Measurements from ENCODE around the gene LCOR.
"Not testable (repeated sequence)": the region's sequence is repeated elsewhere in the genome, so short reads cannot be mapped to it uniquely, and the experiment has no call there.

The LCOR gene

GRCh38 chr10:97023401-97024167 lies 191.5 kb downstream of the LCOR start:
- Mint-ChIP-seq H3K4me1 (no peaks in the 10 kb centered on the region), H3K36me3 (ENCODE audit: low read depth) (no peaks in the 10 kb centered on the region), H3K9me3 (no peaks in the 10 kb centered on the region), H3K4me3 (peak overlapping the region; percentile 8), H3K27ac (no peak overlapping the region), H3K27me3 (no peaks in the 10 kb centered on the region)
- no peak for DNase-seq
- ATAC-seq, result no peak

- ATAC-seq (no peak), DNase-seq (no peak)
- no peaks in the 10 kb centered on the region for H3K36me3 Mint-ChIP-seq (ENCODE audit: low read depth)
- H3K27me3 Mint-ChIP-seq, result no peaks in the 10 kb centered on the region
- H3K9me3 Mint-ChIP-seq, result no peaks in the 10 kb centered on the region
- H3K27ac Mint-ChIP-seq, result no peak overlapping the region
- no peak overlapping the region for H3K4me3 Mint-ChIP-seq
- no peaks in the 10 kb centered on the region for H3K4me1 Mint-ChIP-seq
Observed at GRCh38 chr10:97024168-97025073, 192.3 kb downstream of the LCOR start.

GRCh38 chr10:97025613-97026242 lies 193.6 kb downstream of the LCOR start:
- no peaks in the 10 kb centered on the region for H3K36me3 Mint-ChIP-seq (ENCODE audit: low read depth)
- no peaks in the 10 kb centered on the region for H3K9me3 Mint-ChIP-seq
- peaks cover 3% of the 10 kb centered on the region for H3K27me3 Mint-ChIP-seq
- no peaks in the 10 kb centered on the region for H3K4me1 Mint-ChIP-seq
- DNase-seq (peak; percentile 64), ATAC-seq (peak; percentile 72)
- no peak overlapping the region for H3K27ac Mint-ChIP-seq
- H3K4me3 Mint-ChIP-seq, result no peak overlapping the region

GRCh38 chr10:97028126-97028831 lies 196.2 kb downstream of the LCOR start:
- H3K4me3 Mint-ChIP-seq, result no peak overlapping the region
- H3K9me3 Mint-ChIP-seq, result no peaks in the 10 kb centered on the region
- DNase-seq, result no peak
- no peaks in the 10 kb centered on the region for H3K4me1 Mint-ChIP-seq
- ATAC-seq, result no peak
- H3K27me3 Mint-ChIP-seq, result peaks cover 3% of the 10 kb centered on the region
- H3K27ac Mint-ChIP-seq, result no peak overlapping the region
- H3K36me3 Mint-ChIP-seq (ENCODE audit: low read depth), result no peaks in the 10 kb centered on the region

- DNase-seq (no peak), ATAC-seq (no peak)
- Mint-ChIP-seq H3K4me1 (no peaks in the 10 kb centered on the region), H3K27ac (no peak overlapping the region), H3K36me3 (ENCODE audit: low read depth) (no peaks in the 10 kb centered on the region), H3K4me3 (no peak overlapping the region), H3K9me3 (no peaks in the 10 kb centered on the region), H3K27me3 (peaks cover 3% of the 10 kb centered on the region)
Observed at GRCh38 chr10:97028832-97029178, 196.7 kb downstream of the LCOR start.

GRCh38 chr10:97029271-97029670 lies 197.2 kb downstream of the LCOR start:
- Mint-ChIP-seq H3K36me3 (ENCODE audit: low read depth) (no peaks in the 10 kb centered on the region), H3K4me3 (no peak overlapping the region), H3K4me1 (no peaks in the 10 kb centered on the region), H3K27me3 (peaks cover 3% of the 10 kb centered on the region), H3K27ac (no peak overlapping the region), H3K9me3 (no peaks in the 10 kb centered on the region)
- DNase-seq (no peak), ATAC-seq (no peak)

GRCh38 chr10:97030894-97031293 lies 198.8 kb downstream of the LCOR start:
- Mint-ChIP-seq H3K27me3 (peaks cover 5% of the 10 kb centered on the region), H3K9me3 (no peaks in the 10 kb centered on the region), H3K27ac (no peak overlapping the region), H3K36me3 (ENCODE audit: low read depth) (no peaks in the 10 kb centered on the region), H3K4me3 (no peak overlapping the region), H3K4me1 (no peaks in the 10 kb centered on the region)
- DNase-seq (no peak), ATAC-seq (no peak)

GRCh38 chr10:97031459-97031858 lies 199.4 kb downstream of the LCOR start:
- H3K9me3 Mint-ChIP-seq, result no peaks in the 10 kb centered on the region
- ATAC-seq, result no peak
- H3K36me3 Mint-ChIP-seq (ENCODE audit: low read depth), result no peaks in the 10 kb centered on the region
- H3K27me3 Mint-ChIP-seq, result peaks cover 5% of the 10 kb centered on the region
- no peak overlapping the region for H3K4me3 Mint-ChIP-seq
- DNase-seq, result no peak
- no peak overlapping the region for H3K27ac Mint-ChIP-seq
- no peaks in the 10 kb centered on the region for H3K4me1 Mint-ChIP-seq

- H3K36me3 Mint-ChIP-seq (ENCODE audit: low read depth), result no peaks in the 10 kb centered on the region
- H3K4me3 Mint-ChIP-seq, result no peak overlapping the region
- no peaks in the 10 kb centered on the region for H3K4me1 Mint-ChIP-seq
- H3K27me3 Mint-ChIP-seq, result peaks cover 8% of the 10 kb centered on the region
- ATAC-seq (no peak), DNase-seq (no peak)
- no peaks in the 10 kb centered on the region for H3K9me3 Mint-ChIP-seq
- H3K27ac Mint-ChIP-seq, result no peak overlapping the region
Observed at GRCh38 chr10:97032624-97033023, 200.5 kb downstream of the LCOR start.

- not testable (repeated sequence) for ATAC-seq; H3K27ac Mint-ChIP-seq; H3K4me3 Mint-ChIP-seq; H3K4me1 Mint-ChIP-seq; DNase-seq; H3K36me3 Mint-ChIP-seq (ENCODE audit: low read depth); H3K9me3 Mint-ChIP-seq
- peaks cover 12% of the 10 kb centered on the region for H3K27me3 Mint-ChIP-seq
Observed at GRCh38 chr10:97033841-97034240, 201.7 kb downstream of the LCOR start.

GRCh38 chr10:97034301-97034700 lies 202.2 kb downstream of the LCOR start:
- Mint-ChIP-seq H3K4me3 (no peak overlapping the region), H3K9me3 (no peaks in the 10 kb centered on the region), H3K27me3 (peaks cover 12% of the 10 kb centered on the region), H3K27ac (no peak overlapping the region), H3K4me1 (peaks cover 4% of the 10 kb centered on the region), H3K36me3 (ENCODE audit: low read depth) (no peaks in the 10 kb centered on the region)
- no peak for ATAC-seq
- no peak for DNase-seq

GRCh38 chr10:97034958-97035769 lies 203.1 kb downstream of the LCOR start:
- no peak for DNase-seq
- Mint-ChIP-seq H3K4me1 (peaks cover 4% of the 10 kb centered on the region), H3K27ac (no peak overlapping the region), H3K4me3 (no peak overlapping the region), H3K36me3 (ENCODE audit: low read depth) (no peaks in the 10 kb centered on the region), H3K9me3 (no peaks in the 10 kb centered on the region), H3K27me3 (peaks cover 9% of the 10 kb centered on the region)
- no peak for ATAC-seq

- Mint-ChIP-seq H3K9me3 (no peaks in the 10 kb centered on the region), H3K27ac (no peak overlapping the region), H3K4me1 (peaks cover 4% of the 10 kb centered on the region), H3K36me3 (ENCODE audit: low read depth) (no peaks in the 10 kb centered on the region), H3K27me3 (peaks cover 9% of the 10 kb centered on the region), H3K4me3 (peak overlapping the region; percentile 22)
- ATAC-seq, result peak; percentile 83
- DNase-seq, result peak; percentile 77
Observed at GRCh38 chr10:97037365-97038361, 205.6 kb downstream of the LCOR start.

Data from activated naive CD8-positive, alpha-beta T cell treated with anti-CD3 and anti-CD28 coated beads, Interleukin-2, amount 50 U/mL, for 24 hours (primary cell).